ENCODE data around the gene RNF144B. TPM values are rescaled to one million over a fixed set of nuclear protein-coding genes. Genes with fewer than 3 reads are reported as not detected.
A peak's percentile ranks its signal among the peaks of the same experiment; 100 is the strongest.
"Not testable (repeated sequence)": the region's sequence is repeated elsewhere in the genome, so short reads cannot be mapped to it uniquely, and the experiment has no call there.

The RNF144B gene
- total RNA-seq: 2.9 TPM

DNA sequence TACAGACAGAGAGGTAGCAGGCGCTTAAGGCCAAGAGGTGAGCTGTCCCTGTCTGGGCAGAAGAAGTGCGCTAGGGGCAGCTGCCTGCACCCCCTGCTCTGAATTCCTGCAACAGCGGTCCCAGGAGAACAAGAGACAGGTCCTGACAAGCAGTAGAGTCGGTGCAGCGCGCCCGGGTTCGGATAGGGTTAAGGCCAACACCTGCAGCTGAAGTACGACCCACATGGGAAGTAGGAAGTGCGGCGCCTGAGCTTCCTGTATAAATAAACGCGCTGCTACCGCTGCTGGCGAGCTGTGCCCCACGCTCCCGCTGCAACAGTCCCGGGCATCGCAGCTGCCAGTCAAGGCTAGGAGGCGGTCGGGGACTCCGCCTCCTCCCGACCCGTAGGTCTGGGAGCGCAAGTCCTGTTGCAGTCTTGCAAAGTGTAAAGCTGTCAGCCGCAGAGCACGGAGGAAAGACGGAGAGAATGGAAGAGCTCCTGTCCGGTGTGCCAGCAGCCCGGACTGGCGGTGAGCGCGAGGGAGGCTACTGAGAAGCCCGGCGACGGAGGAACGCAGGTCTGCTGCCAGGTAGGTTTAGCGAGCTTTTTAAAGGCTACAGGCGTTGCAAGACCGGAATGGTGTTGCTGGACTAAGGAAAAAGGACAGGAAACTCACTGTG, at the start of gene RNF144B:
Gene RNF144B (plus strand): TSS at position 290 of the 661 bp plus-strand sequence. CDS start 12,185 bp downstream, outside the sequence.
- peak in 1 of 2 donors; percentile 52 for DNase-seq (ENCODE audit: low spot score in 2 of 2)
- FAIRE-seq: no peak

DNA sequence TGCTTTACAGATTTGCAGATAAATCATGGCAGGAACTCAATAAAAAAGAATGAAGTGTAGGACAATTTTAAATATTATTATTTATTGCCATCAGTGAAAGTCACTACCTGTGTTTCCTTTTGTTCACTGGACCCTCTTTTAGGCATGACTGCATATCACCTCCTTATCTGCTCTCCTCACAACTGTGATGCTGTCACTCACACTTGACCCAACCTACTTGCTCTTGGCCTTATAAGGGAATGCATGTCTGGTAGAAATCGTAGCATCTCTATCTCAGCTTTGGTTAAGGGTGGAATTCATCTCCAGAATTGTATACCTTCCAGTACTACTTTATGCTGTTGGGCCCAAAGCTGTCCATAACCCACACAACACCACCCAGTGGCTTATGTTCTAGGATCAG, 47.6 kb upstream of the RNF144B start:
- FAIRE-seq (no peak), DNase-seq (ENCODE audit: low spot score in 2 of 2) (no peak)

DNA sequence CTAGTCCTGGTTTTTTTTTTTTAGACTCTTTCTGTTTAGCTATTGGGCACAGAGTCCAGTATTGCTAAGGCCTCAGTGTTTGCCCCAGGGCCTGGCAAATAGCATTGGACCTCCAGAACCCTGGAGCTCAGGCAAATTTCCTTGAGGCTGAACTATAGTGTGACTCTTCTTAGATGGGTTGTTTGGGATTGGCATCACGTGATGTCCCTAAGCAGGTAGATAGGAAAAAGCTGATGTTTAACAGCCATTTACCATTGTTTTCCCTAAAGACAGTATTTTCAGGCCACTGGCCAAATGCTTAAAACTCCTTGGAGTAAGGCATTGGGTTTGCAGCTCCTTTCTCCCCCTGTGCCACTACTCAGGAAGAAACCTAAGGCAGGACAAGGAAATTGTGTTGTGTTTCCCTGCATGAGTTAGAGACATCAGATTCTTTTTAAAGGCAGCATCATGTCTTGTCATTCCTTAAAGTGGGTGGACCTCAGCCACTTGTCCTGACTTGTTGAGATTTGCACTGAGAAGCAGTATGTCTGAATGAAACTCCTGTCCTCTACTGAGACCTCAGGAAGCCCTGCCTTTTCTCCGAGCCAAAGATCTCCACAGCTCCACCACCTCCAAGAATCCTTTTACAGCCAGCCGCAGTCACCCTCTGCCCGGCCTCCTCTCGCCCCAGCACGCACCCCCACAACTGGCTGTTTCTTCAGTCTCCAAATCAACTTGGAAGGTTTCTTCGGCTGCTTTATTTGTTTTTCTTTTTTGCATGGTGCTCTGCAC, 46.2 kb upstream of the RNF144B start:
- FAIRE-seq (no peak), DNase-seq (ENCODE audit: low spot score in 2 of 2) (no peak)

DNA sequence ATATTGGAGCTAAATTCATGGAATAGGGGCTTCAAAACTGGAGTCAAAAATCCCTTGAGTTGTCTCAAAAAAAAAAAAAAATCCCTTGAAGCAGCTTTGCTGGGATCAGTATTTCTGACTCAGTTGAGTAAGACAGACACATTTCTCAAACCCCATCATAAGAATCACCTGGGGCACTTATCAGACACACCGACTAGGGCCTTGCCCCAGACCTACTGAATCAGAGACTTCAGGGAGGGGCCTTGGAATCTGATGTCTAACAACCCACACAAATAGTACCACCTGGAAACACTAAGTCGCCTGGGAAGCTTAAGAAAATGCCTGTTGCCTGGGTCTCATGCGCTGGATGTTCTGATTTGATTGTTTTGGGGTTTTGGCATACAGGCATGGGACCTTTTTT, 44.9 kb upstream of the RNF144B start:
- DNase-seq (ENCODE audit: low spot score in 2 of 2) (no peak), FAIRE-seq (no peak)

DNA sequence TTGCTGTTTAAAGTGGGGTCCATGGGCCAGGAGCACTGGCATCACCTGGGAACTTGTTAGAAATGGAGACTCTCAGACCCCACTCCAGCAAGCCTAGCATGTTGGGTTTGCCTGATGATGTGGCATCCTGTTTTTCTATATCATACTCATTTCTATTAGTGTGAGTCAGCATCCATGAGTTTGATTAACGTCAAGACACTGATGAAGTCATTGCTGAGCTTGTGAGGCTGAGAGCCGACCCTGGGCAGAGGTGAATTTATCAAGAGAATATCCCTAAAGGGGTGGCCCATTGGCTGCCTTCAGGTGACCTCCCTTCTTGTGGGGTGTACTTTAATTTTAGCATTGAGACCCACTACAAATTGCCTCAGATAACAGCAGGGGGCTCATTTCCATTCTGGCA, 43.4 kb upstream of the RNF144B start:
- no peak for FAIRE-seq

DNA sequence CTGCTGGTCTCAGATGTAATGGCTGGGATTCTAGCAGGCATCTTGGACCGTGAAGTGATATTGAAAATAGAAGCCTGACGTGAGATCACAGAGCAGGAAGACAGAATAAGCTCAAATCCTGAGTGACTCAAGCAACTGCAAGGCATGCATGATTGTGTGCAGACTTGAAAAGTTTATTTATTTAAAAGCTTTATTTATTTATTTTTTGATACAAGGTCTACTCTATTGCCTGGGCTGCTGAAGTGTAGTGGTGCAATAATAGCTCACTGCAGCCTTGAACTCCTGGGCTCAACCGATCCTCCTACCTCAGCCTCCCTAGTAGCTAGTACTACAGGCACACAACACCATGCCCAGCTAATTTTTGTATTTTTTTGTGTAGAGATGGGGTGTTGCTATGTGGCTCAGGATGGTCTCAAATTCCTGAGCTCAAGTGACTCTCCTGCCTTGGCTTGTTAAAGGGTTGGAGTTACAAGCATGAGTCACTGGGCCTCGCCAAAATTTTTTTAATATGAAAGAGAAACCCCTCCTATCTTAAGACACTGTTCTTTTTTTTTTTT, 40.1 kb upstream of the RNF144B start:
- no peak for FAIRE-seq
- no peak for DNase-seq (ENCODE audit: low spot score in 2 of 2)

More for the DNA sequence above, 43.4 kb upstream of the RNF144B start:
- DNase-seq (ENCODE audit: low spot score in 2 of 2): no peak

DNA sequence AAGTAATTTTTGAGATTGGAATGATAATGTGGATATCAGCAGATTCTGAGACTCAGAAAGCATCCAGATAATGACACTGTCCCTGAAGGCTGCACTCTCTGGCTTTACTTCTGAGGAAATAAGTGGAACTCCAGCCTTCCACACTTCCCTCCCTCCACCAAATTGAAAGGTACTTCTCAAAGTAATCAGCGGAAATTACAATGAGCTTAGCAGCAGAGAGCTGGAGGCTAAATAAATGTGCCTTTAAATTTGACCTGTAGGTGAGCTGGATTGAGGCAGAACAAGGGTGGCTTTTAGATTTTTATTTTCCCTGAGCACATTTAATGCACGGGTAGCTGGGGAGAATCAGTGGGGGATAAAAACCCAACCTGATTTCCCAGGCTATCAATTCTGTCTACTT, 39.3 kb upstream of the RNF144B start:
- no peak for FAIRE-seq
- DNase-seq (ENCODE audit: low spot score in 2 of 2): no peak

DNA sequence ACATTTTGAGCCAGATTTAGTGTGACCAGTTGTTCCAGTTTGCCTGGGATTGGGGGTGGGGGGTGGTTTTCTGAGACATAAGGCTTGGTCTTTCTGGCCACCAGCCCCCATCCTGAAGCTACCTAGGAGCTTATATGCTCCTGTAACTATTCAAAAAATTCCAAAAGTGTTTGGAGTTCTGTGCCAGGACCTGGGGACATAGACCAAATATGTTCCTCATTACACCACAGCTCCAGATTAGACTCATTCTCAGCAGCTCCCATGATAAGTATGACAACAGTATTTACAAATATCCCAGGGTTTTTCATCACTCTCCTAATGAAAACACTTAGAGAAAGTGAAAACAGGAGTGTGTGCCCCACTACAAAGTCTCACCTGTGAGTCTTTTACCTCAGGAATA, 37.8 kb upstream of the RNF144B start:
- DNase-seq (ENCODE audit: low spot score in 2 of 2) (no peak), FAIRE-seq (no peak)

DNA sequence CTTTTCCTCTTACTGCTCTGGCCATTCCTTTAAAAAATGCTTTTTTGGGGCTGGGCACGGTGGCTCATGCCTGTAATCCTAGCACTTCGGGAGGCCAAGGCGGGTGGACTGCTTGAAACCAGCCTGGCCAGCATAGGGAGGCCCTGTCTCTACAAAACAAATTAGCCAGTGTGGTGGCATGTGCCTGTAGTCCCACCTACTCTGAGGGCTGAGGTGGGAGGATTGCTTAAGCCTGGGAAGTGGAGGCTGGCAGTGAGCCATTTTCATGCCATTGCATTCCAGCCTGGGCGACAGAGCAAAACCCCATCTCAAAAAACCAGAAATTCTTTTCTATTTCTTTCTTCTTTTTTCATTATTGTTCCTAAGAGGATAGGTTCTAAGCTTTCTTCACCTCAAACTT, 36.9 kb upstream of the RNF144B start:
- FAIRE-seq: no peak
- DNase-seq (ENCODE audit: low spot score in 2 of 2): no peak

DNA sequence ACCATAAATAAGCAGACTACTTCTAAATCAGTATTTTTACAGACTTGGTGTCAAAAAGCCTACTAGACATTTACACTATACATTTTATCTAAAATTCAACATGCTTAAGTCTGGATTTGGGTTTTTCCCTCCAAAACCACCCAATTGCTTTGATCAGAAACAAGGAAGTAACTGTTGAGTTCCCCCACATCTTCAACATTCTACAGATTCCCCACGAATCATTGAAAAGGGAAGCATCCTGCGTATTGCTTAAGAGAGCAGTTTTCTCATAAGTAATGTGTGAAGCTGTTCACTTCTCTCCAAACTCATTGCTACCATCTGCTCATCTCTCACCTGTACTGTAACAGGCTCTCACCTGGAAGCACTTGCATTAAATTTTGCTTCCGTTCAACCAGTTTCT, 36.4 kb upstream of the RNF144B start:
- DNase-seq (ENCODE audit: low spot score in 2 of 2) (no peak), FAIRE-seq (no peak)

DNA sequence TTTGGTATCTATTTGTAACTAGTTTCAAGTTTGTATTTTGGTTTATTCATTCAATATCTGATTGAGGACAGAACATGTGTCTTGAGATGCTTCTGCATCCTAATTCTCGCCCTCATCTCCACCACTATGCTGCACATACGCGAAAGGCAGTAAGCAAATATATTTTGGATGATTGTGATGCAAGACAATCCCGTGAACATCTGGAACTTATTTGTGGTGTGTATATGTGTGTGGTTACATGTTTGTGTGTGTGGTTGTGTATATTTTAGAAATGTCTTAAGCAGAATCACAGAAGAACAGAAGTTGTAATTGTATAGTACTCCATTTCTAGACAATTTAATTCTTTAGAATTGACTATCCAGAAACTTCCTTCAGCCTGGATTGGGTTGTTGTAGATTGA, 35.1 kb upstream of the RNF144B start:
- DNase-seq (ENCODE audit: low spot score in 2 of 2) (no peak), FAIRE-seq (no peak)

DNA sequence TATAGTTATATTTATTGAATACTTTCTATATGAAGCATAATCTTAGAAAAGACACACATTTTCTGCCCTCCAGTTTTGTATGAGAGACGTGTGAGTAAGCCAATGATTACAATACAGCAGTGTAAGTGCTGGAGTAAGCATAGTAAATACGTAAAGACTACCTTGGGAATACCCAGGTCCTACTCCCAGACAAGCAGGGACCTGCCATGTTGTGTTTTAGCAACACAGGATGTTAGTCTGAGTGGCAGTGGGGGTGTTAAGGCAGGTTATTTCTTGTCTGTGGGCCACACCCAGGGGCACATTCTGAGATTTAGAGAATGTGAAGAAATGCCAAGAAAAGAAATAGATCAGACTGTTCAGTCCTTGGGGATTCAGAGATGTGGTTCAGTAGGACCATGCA, 34.3 kb upstream of the RNF144B start:
- FAIRE-seq: no peak
- no peak for DNase-seq (ENCODE audit: low spot score in 2 of 2)

DNA sequence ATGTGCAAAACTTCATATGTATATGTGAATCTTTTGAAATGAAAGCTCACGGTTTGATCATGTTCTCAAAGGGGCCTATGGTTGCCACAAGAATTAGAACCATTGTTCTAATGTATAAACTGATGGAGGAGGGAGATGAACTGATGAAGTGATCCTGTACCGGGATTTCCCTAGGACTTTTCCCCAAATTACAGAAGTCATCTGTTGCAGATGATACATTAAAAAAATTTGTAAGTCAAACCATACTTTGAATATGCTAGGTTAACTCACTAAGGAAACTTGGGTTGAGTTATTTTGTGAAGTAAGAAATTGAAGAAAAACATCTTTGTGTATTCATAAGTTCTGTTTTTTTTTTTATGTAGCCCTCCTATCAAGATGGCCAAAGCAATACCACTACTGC, 33.9 kb upstream of the RNF144B start:
- FAIRE-seq (no peak), DNase-seq (ENCODE audit: low spot score in 2 of 2) (no peak)

DNA sequence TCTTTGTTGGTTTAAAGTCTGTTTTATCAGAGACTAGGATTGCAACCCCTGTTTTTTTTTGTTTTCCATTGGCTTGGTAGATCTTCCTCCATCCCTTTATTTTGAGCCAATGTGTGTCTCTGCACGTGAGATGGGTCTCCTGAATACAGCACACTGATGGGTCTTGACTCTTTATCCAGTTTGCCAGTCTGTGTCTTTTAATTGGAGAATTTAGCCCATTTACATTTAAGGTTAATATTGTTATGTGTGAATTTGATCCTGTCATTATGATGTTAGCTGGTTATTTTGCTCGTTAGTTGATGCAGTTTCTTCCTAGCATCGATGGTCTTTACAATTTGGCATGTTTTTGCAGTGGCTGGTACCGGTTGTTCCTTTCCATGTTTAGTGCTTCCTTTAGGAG, 29.6 kb upstream of the RNF144B start:
- FAIRE-seq; DNase-seq (ENCODE audit: low spot score in 2 of 2): not testable (repeated sequence)

DNA sequence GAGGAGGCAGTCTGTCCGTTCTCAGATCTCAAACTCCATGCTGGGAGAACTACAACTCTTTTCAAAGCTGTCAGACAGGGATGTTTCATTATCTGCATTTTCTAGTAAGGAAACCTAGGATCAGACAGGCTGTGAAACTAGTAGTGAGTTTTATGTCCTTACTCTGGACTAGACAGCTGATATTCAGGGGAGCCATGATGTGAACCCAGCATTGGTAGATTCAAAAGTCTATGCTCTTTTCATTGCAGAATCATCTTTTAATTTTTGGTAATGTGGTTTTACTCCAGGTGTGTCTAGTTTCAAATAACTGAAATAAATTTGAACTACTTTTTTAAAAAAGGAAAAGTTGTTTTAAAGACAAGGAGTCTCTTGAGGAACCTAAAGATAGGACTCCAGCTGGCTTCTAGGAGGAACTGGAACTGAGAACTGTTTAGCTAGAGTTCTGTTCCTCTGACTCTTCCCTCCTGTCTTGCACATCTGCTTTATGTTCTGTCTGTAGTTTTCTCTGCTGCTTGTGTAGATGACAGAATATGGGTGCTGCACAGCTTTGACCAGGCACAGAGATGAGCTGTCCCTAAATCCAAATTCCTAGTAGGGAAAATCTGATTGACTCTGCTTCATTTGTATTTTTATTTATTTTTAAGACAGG, 27.8 kb upstream of the RNF144B start:
- no peak for FAIRE-seq
- DNase-seq (ENCODE audit: low spot score in 2 of 2): no peak

DNA sequence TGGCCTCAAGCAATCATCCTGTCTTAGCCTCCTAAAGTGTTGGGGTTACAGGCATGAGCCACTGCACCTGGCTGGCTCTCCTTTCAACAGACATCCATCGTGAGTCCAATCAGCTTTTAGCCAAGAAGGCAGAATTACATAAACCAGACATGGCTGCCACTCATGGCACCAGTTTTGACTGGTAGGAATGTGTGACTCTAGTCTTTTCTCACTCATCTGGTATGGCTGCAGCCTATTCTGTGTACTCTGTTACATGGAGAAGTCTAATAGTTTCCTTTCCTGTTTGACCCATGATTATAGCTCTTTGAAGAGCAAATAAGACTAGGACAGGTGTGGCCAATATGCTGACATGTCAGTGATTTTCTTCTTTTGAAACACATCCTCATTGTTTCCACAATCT, 27.0 kb upstream of the RNF144B start:
- FAIRE-seq: no peak
- DNase-seq (ENCODE audit: low spot score in 2 of 2): no peak

DNA sequence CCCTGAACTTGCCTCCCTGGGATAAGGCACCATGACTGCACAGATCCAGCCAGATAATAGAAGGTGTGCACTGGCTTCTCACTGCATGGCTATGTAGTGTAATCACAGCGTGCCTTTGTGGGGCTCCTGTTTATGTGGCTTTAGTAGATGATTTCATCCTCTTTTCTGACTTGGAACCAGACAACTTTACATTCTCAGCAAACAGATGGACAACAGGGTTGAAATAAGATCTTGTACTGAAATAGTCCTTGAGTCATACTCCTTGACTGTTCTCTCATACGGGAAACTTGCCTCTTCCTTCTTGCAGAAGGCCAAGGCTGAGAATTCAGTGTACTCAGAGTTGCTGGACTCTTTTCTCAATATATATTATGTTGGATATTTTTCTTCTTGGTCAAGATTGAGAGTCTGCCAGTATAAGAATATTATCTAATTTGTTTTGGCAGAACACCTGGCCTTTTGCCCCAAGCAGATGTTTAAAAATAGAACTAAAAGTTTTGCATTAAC, 25.0 kb upstream of the RNF144B start:
- no peak for DNase-seq (ENCODE audit: low spot score in 2 of 2)
- no peak for FAIRE-seq

DNA sequence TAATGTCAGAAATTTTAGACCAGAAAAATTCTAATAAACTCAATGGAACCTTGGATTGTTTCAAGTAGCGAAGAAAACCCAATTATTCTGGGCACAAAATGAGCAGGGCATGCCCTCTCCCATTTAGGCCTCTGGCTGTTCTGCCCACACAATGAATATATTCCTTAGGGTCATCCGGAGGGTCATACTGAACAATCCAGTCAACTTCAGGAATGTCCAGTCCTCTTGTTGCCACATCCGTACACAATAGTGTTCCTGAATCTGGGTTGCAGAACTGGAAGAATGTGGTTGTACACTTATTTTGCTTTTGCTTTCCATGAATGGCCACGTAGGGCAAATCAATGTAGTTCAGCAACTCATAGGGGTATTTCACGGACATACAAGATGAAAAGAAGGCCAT, 23.4 kb upstream of the RNF144B start:
- DNase-seq (ENCODE audit: low spot score in 2 of 2) (no peak), FAIRE-seq (no peak)

DNA sequence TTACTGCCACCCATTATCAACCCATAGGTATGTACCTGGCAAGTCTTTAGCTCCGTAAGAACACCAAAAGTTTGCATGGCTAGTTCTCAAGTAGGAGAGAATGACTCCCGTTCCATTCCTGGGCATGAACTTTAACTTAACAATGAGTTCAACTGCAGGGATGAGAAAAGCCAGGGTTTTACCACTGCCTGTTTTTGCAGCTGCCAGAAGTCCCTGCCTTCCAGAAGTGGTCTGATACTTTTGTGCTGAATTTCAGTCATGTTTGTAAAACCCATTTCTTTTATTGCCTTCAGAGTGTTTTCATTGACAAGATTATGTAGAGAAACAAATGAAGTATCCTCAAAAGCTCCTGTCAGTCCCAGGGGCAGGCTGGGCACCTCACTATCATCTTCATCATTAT, 22.6 kb upstream of the RNF144B start:
- FAIRE-seq; DNase-seq (ENCODE audit: low spot score in 2 of 2): not testable (repeated sequence)

DNA sequence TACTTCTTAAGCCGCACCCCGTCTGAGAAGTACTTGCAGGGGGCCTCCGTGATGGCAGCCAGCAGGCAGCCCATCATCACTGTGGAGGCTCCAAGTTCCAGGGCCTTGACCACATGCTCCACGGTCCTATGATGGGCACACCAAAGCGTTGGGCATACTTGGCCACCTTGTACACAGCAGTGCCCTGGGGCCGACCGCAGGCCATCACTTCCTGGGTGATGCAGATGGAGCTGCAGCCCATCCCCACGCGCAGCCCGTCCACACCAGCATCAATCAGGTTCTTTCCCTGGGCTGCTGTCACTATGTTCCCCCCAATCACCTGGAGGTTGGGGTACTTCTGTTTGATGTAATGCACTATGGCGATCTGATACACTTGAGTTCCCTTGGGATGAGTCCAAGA, 19.8 kb upstream of the RNF144B start:
- FAIRE-seq: no peak
- no peak for DNase-seq (ENCODE audit: low spot score in 2 of 2)
